ENCODE measurements around the gene ZNF217. TPM values are rescaled to one million over a fixed set of nuclear protein-coding genes. Genes with fewer than 3 reads are reported as not detected.

ZNF217 gene
- total and polyA plus RNA-seq, 9 of the 15 experiments (the other 6 are each of a cell fraction or from before 2014, with no cell fraction given): 3.0 to 41.8 (median 16.8) TPM

DNA sequence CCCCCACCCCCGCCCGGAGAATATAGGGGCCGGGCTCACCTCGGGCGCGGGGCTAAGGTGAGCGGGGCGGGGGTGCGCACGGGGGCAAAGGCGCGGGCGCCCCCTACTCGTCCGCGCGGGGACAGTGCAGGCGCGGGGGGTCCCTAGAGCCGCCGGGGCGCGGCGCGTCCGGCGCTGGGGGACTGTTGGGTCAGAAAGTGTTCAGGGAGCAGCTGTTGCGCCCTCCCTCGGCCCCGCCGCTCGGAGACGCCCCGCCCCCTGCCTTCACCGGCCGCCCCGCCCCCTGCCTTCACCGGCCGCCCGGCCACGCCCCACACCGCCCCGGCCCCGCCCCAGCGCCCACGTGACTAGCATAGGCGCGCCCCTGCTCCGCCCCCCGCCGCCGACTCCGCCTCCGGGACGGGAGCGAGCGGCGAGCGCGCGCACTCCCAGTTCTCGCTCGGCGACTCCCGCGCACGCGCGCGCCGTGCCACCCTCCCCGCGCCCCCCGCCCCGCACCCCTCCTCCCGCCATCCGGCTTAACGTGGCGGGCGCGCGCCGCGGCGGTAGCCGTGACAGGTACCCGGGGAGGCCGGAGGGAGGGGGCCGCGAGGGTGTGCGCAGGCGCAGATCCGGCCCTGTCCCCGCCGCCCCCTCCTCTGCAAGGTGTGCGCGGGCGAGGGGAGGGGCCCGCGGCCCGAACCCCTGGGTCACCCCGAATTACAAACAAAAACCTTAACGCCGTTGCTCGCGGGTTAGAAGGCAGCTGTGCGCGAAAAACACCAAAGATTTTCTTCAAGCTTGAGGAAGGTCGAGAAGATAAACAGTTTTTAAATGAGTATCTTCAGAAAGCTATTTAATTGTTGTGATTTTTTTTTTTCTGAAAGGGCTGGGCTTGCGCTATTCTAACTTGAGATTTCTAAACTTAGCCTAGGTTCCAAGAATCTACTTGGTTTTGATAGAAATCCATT is 704 bp upstream of the ZNF217 start (continued):
- TF ChIP-seq, protein P1, sequence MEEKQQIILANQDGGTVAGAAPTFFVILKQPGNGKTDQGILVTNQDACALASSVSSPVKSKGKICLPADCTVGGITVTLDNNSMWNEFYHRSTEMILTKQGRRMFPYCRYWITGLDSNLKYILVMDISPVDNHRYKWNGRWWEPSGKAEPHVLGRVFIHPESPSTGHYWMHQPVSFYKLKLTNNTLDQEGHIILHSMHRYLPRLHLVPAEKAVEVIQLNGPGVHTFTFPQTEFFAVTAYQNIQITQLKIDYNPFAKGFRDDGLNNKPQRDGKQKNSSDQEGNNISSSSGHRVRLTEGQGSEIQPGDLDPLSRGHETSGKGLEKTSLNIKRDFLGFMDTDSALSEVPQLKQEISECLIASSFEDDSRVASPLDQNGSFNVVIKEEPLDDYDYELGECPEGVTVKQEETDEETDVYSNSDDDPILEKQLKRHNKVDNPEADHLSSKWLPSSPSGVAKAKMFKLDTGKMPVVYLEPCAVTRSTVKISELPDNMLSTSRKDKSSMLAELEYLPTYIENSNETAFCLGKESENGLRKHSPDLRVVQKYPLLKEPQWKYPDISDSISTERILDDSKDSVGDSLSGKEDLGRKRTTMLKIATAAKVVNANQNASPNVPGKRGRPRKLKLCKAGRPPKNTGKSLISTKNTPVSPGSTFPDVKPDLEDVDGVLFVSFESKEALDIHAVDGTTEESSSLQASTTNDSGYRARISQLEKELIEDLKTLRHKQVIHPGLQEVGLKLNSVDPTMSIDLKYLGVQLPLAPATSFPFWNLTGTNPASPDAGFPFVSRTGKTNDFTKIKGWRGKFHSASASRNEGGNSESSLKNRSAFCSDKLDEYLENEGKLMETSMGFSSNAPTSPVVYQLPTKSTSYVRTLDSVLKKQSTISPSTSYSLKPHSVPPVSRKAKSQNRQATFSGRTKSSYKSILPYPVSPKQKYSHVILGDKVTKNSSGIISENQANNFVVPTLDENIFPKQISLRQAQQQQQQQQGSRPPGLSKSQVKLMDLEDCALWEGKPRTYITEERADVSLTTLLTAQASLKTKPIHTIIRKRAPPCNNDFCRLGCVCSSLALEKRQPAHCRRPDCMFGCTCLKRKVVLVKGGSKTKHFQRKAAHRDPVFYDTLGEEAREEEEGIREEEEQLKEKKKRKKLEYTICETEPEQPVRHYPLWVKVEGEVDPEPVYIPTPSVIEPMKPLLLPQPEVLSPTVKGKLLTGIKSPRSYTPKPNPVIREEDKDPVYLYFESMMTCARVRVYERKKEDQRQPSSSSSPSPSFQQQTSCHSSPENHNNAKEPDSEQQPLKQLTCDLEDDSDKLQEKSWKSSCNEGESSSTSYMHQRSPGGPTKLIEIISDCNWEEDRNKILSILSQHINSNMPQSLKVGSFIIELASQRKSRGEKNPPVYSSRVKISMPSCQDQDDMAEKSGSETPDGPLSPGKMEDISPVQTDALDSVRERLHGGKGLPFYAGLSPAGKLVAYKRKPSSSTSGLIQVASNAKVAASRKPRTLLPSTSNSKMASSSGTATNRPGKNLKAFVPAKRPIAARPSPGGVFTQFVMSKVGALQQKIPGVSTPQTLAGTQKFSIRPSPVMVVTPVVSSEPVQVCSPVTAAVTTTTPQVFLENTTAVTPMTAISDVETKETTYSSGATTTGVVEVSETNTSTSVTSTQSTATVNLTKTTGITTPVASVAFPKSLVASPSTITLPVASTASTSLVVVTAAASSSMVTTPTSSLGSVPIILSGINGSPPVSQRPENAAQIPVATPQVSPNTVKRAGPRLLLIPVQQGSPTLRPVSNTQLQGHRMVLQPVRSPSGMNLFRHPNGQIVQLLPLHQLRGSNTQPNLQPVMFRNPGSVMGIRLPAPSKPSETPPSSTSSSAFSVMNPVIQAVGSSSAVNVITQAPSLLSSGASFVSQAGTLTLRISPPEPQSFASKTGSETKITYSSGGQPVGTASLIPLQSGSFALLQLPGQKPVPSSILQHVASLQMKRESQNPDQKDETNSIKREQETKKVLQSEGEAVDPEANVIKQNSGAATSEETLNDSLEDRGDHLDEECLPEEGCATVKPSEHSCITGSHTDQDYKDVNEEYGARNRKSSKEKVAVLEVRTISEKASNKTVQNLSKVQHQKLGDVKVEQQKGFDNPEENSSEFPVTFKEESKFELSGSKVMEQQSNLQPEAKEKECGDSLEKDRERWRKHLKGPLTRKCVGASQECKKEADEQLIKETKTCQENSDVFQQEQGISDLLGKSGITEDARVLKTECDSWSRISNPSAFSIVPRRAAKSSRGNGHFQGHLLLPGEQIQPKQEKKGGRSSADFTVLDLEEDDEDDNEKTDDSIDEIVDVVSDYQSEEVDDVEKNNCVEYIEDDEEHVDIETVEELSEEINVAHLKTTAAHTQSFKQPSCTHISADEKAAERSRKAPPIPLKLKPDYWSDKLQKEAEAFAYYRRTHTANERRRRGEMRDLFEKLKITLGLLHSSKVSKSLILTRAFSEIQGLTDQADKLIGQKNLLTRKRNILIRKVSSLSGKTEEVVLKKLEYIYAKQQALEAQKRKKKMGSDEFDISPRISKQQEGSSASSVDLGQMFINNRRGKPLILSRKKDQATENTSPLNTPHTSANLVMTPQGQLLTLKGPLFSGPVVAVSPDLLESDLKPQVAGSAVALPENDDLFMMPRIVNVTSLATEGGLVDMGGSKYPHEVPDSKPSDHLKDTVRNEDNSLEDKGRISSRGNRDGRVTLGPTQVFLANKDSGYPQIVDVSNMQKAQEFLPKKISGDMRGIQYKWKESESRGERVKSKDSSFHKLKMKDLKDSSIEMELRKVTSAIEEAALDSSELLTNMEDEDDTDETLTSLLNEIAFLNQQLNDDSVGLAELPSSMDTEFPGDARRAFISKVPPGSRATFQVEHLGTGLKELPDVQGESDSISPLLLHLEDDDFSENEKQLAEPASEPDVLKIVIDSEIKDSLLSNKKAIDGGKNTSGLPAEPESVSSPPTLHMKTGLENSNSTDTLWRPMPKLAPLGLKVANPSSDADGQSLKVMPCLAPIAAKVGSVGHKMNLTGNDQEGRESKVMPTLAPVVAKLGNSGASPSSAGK (IDR thresholded peaks at IDR 0.05): no peak
- TF ChIP-seq FOXJ2 (tag; IDR thresholded peaks at IDR 0.05): 0 out of 2 replicates have a peak, but pooled peaks have one; percentile 27
- no peak for TF ChIP-seq ASH1L (IDR thresholded peaks at IDR 0.05; ENCODE audit: borderline replicate concordance, low read depth, partially characterized antibody)
- TF ChIP-seq E2F3 (CRISPR knock-in tag; IDR thresholded peaks at IDR 0.05): no peak
- no peak for TF ChIP-seq KDM5B (IDR thresholded peaks at IDR 0.05; ENCODE audit: insufficient replicate concordance, low read depth, low read length)
- TF ChIP-seq, protein P2, sequence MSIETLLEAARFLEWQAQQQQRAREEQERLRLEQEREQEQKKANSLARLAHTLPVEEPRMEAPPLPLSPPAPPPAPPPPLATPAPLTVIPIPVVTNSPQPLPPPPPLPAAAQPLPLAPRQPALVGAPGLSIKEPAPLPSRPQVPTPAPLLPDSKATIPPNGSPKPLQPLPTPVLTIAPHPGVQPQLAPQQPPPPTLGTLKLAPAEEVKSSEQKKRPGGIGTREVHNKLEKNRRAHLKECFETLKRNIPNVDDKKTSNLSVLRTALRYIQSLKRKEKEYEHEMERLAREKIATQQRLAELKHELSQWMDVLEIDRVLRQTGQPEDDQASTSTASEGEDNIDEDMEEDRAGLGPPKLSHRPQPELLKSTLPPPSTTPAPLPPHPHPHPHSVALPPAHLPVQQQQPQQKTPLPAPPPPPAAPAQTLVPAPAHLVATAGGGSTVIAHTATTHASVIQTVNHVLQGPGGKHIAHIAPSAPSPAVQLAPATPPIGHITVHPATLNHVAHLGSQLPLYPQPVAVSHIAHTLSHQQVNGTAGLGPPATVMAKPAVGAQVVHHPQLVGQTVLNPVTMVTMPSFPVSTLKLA (conservative IDR thresholded peaks at IDR 0.05): no peak
- no peak for TF ChIP-seq TARDBP (IDR thresholded peaks at IDR 0.05)
- no peak for TF ChIP-seq MCM3 (IDR thresholded peaks at IDR 0.05)
- peak; percentile 35 for TF ChIP-seq TAF1 (IDR thresholded peaks at IDR 0.05; ENCODE audit: control insufficient read depth, extremely low read depth, insufficient read depth, low read length, severe bottlenecking)
- TF ChIP-seq TEAD4 (IDR thresholded peaks at IDR 0.05; ENCODE audit: low read length): no peak
- TF ChIP-seq TEAD4 (CRISPR knock-in tag; IDR thresholded peaks at IDR 0.05; ENCODE audit: borderline replicate concordance): no peak
- TF ChIP-seq CBX3 (IDR thresholded peaks at IDR 0.05; ENCODE audit: borderline replicate concordance in 1 of 2, low read length in 2 of 2): no peak
